ENCODE measurements around the gene ZDHHC17. TPM values are rescaled to one million over a fixed set of nuclear protein-coding genes. Genes with fewer than 3 reads are reported as not detected.

The ZDHHC17 gene
- total and polyA plus RNA-seq, 2 donors from 2014 or later = 7.7 to 39.5 TPM

DNA sequence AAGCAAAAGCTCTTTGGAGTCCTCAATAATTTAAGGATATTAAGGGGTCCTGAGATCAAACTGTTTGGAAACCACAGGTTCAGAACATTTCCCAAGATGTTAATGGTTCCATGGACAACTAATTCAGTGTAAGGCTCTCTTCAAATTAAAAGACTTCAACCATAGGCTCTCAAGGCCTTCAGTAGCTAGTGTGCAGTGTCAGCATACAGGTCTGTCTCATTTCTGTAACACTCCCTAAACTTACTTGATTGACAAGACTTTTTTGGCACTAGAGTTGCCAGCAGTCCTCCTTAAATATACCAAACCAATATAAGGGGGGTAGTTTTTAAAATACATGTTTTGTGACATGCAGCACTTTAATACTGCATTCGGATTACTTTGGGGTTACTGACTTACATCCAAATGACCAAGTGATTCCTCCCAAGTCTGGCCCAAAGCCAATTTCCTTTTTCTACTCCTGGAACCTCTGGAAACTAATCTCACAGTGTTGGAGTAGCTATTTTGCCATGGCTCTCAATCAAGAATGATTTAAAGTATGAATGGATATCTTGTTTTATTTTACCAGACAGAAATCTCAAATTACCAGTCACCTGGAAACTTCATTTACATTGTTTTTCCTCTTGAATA, 92.2 kb downstream of the ZDHHC17 start:
- H3K27ac ChIP-seq (ENCODE audit: low read depth in 2 of 2, low read length in 2 of 2) = no peak overlapping the region
- no peak overlapping the region for H3K4me3 ChIP-seq (ENCODE audit: low read length in 3 of 3)
- H3K9ac ChIP-seq (ENCODE audit: low read length in 3 of 3) = no peak overlapping the region
- intact Hi-C loops (cut with DNase I) = no loop called here
- DNase-seq (no peak), FAIRE-seq (no peak)
- no peaks in the 10 kb centered on the region for H3K27me3 ChIP-seq (ENCODE audit: control insufficient read depth, insufficient read depth, low read length)
- H3K4me1 ChIP-seq (ENCODE audit: control insufficient read depth in 2 of 3, insufficient read depth in 2 of 3, low read depth in 1 of 3, low read length in 3 of 3) = no peaks in the 10 kb centered on the region
- H3K36me3 ChIP-seq (ENCODE audit: control insufficient read depth in 2 of 3, insufficient read depth in 3 of 3, low read length in 3 of 3) = peaks cover 2 to 17% (median 5%) of the 10 kb centered on the region in 3 donors
- peaks cover 0 to 6% (median 3%) of the 10 kb centered on the region in 3 donors for H3K9me3 ChIP-seq (ENCODE audit: control insufficient read depth in 2 of 3, insufficient read depth in 1 of 3, low read length in 3 of 3)
- TF ChIP-seq, protein P1, sequence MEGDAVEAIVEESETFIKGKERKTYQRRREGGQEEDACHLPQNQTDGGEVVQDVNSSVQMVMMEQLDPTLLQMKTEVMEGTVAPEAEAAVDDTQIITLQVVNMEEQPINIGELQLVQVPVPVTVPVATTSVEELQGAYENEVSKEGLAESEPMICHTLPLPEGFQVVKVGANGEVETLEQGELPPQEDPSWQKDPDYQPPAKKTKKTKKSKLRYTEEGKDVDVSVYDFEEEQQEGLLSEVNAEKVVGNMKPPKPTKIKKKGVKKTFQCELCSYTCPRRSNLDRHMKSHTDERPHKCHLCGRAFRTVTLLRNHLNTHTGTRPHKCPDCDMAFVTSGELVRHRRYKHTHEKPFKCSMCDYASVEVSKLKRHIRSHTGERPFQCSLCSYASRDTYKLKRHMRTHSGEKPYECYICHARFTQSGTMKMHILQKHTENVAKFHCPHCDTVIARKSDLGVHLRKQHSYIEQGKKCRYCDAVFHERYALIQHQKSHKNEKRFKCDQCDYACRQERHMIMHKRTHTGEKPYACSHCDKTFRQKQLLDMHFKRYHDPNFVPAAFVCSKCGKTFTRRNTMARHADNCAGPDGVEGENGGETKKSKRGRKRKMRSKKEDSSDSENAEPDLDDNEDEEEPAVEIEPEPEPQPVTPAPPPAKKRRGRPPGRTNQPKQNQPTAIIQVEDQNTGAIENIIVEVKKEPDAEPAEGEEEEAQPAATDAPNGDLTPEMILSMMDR (IDR thresholded peaks at IDR 0.05; ENCODE audit: borderline replicate concordance, extremely low read depth, insufficient read depth) = no peak

DNA sequence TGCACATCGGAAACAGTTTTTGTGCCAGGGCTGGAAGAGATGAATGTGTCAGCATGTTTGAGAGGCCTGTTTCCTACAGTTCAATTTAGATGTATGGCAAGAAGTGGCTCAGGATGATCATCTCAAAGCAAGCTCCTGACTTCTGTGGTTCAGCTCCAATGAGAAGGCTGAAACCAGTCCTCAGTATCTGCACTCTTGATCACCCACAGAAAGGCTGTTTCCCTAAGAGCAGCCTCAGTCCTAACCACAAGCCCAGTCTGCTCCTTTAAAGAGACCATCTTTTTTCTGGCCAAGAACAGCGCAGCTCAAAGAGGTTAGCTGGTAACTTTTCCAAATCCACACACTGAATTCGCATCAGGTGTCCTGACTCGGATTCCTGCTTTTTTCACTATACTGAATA, 95.7 kb downstream of the ZDHHC17 start:
- TF ChIP-seq, protein P1 (IDR thresholded peaks at IDR 0.05; ENCODE audit: borderline replicate concordance, extremely low read depth, insufficient read depth) = no peak
- intact Hi-C loops (cut with DNase I) = no loop called here
- Histone ChIP-seq H3K9me3 (ENCODE audit: control insufficient read depth in 2 of 3, insufficient read depth in 1 of 3, low read length in 3 of 3) (peaks cover 0 to 6% (median 3%) of the 10 kb centered on the region in 3 donors), H3K4me1 (ENCODE audit: control insufficient read depth in 2 of 3, insufficient read depth in 2 of 3, low read depth in 1 of 3, low read length in 3 of 3) (no peaks in the 10 kb centered on the region), H3K4me3 (ENCODE audit: low read length in 3 of 3) (no peak overlapping the region), H3K36me3 (ENCODE audit: control insufficient read depth in 2 of 3, insufficient read depth in 3 of 3, low read length in 3 of 3) (peaks cover 2 to 12% (median 5%) of the 10 kb centered on the region in 3 donors), H3K9ac (ENCODE audit: low read length in 3 of 3) (no peak overlapping the region), H3K27ac (ENCODE audit: low read depth in 2 of 2, low read length in 2 of 2) (no peak overlapping the region), H3K27me3 (ENCODE audit: control insufficient read depth, insufficient read depth, low read length) (no peaks in the 10 kb centered on the region)
- FAIRE-seq (no peak), DNase-seq (no peak)

DNA sequence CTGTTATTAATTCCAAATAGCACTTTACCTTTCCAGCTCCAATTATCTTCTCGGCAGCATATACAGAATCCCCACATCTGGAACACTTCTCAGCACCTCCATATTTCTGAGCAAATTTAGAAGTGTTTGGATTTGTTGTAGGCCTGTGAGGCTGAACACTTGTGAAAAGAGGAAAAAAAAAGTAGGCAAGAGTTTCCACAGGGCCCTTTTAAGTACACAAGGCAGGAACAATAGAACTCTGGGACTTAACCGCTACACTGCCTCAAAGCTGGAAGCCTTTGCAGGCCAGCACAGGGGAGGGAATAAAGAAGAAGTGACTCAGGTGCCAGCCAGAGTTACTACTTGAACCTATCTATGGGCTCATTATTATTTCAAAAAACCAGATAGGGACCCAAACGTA, 96.3 kb downstream of the ZDHHC17 start:
- H3K4me3 ChIP-seq (ENCODE audit: low read length in 3 of 3) = no peak overlapping the region
- H3K36me3 ChIP-seq (ENCODE audit: control insufficient read depth in 2 of 3, insufficient read depth in 3 of 3, low read length in 3 of 3) = peaks cover 2 to 9% (median 4%) of the 10 kb centered on the region in 3 donors
- no peak overlapping the region for H3K9ac ChIP-seq (ENCODE audit: low read length in 3 of 3)
- FAIRE-seq (no peak), DNase-seq (no peak)
- intact Hi-C loops (cut with DNase I) = no loop called here
- TF ChIP-seq, protein P1 (IDR thresholded peaks at IDR 0.05; ENCODE audit: borderline replicate concordance, extremely low read depth, insufficient read depth) = no peak
- H3K4me1 ChIP-seq (ENCODE audit: control insufficient read depth in 2 of 3, insufficient read depth in 2 of 3, low read depth in 1 of 3, low read length in 3 of 3) = no peaks in the 10 kb centered on the region
- no peaks in the 10 kb centered on the region for H3K27me3 ChIP-seq (ENCODE audit: control insufficient read depth, insufficient read depth, low read length)
- peaks cover 0 to 6% (median 3%) of the 10 kb centered on the region in 3 donors for H3K9me3 ChIP-seq (ENCODE audit: control insufficient read depth in 2 of 3, insufficient read depth in 1 of 3, low read length in 3 of 3)
- no peak overlapping the region for H3K27ac ChIP-seq (ENCODE audit: low read depth in 2 of 2, low read length in 2 of 2)
